ENCODE data around the gene PPP1R13B.

- no peak for TF ChIP-seq CTCF (IDR thresholded peaks at IDR 0.05; ENCODE audit: insufficient read depth, low read length)
- TF ChIP-seq GABPA (IDR thresholded peaks at IDR 0.05; ENCODE audit: low read depth): no peak
- no peak for TF ChIP-seq REST (IDR thresholded peaks at IDR 0.05; ENCODE audit: insufficient replicate concordance, low read depth)
- no peak; the same call in 1 of the 2 replicates for TF ChIP-seq POLR2AphosphoS5 (IDR thresholded peaks at IDR 0.05; ENCODE audit: low read depth)
- no peak for TF ChIP-seq SPI1 (IDR thresholded peaks at IDR 0.05; ENCODE audit: borderline replicate concordance, low read depth)
These were observed 151.9 kb downstream of the PPP1R13B start for GRCh38 chr14:103695296-103696069.
